ENCODE measurements around the gene CD300A. TPM values are rescaled to one million over a fixed set of nuclear protein-coding genes. Genes with fewer than 3 reads are reported as not detected.

Gene CD300A
- total and polyA plus RNA-seq, 2 donors (not counting 3 experiments of a cell fraction or from before 2014, with no cell fraction given) = not detected

DNA sequence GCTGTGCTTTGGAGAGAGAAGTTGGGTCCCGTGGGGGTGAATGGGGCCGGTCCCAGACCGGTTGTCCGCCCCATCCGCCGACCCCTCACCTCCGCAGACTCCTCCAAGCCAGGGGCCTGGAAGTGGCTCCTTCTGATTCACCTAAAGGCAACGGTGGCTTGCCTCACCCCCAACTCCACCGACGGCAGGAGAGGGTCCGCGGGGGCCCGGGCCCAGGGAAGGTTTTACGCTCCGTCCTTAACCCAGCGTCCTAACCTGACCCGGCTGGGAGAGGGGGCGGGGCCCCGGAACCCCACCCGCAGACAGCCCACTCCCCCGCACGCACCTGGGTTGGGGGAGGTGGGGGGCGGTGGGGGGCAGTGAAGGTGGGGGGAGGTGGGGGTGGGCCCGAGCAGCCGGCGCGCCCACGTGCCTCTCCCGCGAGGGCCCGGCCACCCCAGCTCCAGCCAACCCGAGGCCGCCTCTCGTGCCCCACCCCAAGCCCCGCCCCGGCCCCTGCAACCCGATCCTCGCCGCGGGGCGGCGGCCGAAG lies 12.7 kb upstream of the CD300A start:
- no peak for TF ChIP-seq GATA2 (IDR thresholded peaks at IDR 0.05; ENCODE audit: insufficient read depth, insufficient read length, low read depth, low read length)
- TF ChIP-seq, protein P1, sequence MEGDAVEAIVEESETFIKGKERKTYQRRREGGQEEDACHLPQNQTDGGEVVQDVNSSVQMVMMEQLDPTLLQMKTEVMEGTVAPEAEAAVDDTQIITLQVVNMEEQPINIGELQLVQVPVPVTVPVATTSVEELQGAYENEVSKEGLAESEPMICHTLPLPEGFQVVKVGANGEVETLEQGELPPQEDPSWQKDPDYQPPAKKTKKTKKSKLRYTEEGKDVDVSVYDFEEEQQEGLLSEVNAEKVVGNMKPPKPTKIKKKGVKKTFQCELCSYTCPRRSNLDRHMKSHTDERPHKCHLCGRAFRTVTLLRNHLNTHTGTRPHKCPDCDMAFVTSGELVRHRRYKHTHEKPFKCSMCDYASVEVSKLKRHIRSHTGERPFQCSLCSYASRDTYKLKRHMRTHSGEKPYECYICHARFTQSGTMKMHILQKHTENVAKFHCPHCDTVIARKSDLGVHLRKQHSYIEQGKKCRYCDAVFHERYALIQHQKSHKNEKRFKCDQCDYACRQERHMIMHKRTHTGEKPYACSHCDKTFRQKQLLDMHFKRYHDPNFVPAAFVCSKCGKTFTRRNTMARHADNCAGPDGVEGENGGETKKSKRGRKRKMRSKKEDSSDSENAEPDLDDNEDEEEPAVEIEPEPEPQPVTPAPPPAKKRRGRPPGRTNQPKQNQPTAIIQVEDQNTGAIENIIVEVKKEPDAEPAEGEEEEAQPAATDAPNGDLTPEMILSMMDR (IDR thresholded peaks at IDR 0.05; ENCODE audit: extremely low read depth in 1 of 2, insufficient read depth in 1 of 2, low read depth in 1 of 2, low read length in 2 of 2) = no peak
- no peak for TF ChIP-seq POLR2A (IDR thresholded peaks at IDR 0.05; ENCODE audit: low read depth, low read length)
- no peak for TF ChIP-seq EZH2 (IDR thresholded peaks at IDR 0.05; ENCODE audit: borderline replicate concordance, low read depth, low read length, severe bottlenecking)
- TF ChIP-seq, protein P2, sequence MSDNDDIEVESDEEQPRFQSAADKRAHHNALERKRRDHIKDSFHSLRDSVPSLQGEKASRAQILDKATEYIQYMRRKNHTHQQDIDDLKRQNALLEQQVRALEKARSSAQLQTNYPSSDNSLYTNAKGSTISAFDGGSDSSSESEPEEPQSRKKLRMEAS (IDR thresholded peaks at IDR 0.05; ENCODE audit: insufficient read depth, insufficient read length) = no peak
- Histone ChIP-seq H3K36me3 (ENCODE audit: control insufficient read depth in 2 of 2, extremely low read depth in 1 of 2, insufficient read depth in 2 of 2, low read length in 2 of 2) (no peaks in the 10 kb centered on the region), H2AFZ (ENCODE audit: low read depth, low read length) (no peak overlapping the region), H3K27ac (ENCODE audit: insufficient read depth, low read depth, low read length) (no peak overlapping the region), H3K4me2 (ENCODE audit: insufficient read depth, low read length) (no peak overlapping the region), H3K9me3 (replicated peaks; ENCODE audit: control insufficient read depth, insufficient read depth, low read length) (no peaks in the 10 kb centered on the region), H4K20me1 (replicated peaks; ENCODE audit: control insufficient read depth, extremely low read depth, insufficient read depth, low read length) (no peaks in the 10 kb centered on the region), H3K9ac (replicated peaks; ENCODE audit: extremely low read depth, insufficient read depth, low read length) (no peak overlapping the region), H3K9me1 (replicated peaks; ENCODE audit: control insufficient read depth, extremely low read depth, insufficient read depth, low read length) (no peaks in the 10 kb centered on the region), H3K4me3 (replicated peaks in 1 of 3; ENCODE audit: insufficient read depth in 1 of 3, low read depth in 1 of 3, low read length in 3 of 3) (no peak overlapping the region), H3K27me3 (ENCODE audit: control insufficient read depth in 2 of 2, insufficient read depth in 2 of 2, low read length in 2 of 2) (no peaks in the 10 kb centered on the region), H3K4me1 (ENCODE audit: control insufficient read depth, extremely low read depth, insufficient read depth, low read length) (peaks cover 3% of the 10 kb centered on the region), H3K79me2 (ENCODE audit: control insufficient read depth, insufficient read depth, low read length) (no peaks in the 10 kb centered on the region)
- CTCF ChIA-PET = interaction anchor here (1.2 to 9.2 kb wide), 5 partner anchors 74 to 241 kb away, joined by 3 to 221 read pairs (median 12); partner anchors contain the start of genes BTBD17, GPR142 and TTYH2
- POLR2A ChIA-PET = no interaction called here
- intact Hi-C loops (cut with micrococcal nuclease) = loop anchor here (1.0 kb wide), 1 partner anchor 240 kb away; the partner anchor contains the start of gene TTYH2
- dilution Hi-C loops (cut with MboI; ENCODE audit: extremely low pct_ligation_motif_present, low sequenced_read_pairs) = no loop called here
- no peak for DNase-seq (ENCODE audit: low read depth, low spot score)
- BruUV-seq (replicated peaks) = no TSS peak
- FAIRE-seq = no peak

All from endothelial cell of umbilical vein (primary cell).